ENCODE results near the gene AQP1.

DNA sequence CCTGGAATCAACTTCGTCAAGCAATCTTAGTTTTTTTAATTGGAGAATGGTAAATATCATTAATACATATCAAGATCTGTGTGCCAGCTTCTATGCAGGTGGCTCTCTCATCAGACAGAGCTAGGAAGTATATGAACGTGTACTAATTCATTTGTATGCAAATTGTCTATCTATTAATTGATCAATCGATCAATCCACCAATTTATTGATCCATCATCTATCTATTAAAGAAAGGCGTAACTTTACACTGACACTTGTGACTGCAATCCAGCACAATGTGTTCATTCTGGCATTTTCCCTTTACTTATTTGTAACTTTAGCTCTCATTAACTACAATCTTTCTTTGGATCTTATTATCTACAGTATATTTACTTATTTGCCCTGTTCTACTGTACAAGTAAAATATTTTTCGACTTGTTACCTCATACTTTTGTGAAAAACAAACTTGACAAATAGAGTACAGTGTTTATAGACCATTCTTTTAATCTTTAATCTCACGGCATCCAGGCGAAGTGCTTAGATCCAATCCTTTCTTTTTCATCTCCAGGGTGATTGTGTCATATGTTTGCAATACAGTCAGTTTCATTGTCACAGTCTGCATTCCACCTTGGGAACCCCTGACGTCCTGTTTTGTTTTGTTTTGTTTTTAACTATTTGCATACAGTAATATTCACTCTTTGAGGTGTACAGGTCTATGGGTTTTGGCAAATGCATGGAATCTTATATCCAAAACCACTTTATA lies 30.1 kb downstream of the AQP1 start:
- TF ChIP-seq FOXM1 (IDR thresholded peaks at IDR 0.05; ENCODE audit: low read depth, low read length) (no peak), FOS (IDR thresholded peaks at IDR 0.05; ENCODE audit: borderline replicate concordance, extremely low read depth, insufficient read length) (no peak), POLR2AphosphoS5 (IDR thresholded peaks at IDR 0.05; ENCODE audit: low read length) (no peak), YY1 (IDR thresholded peaks at IDR 0.05; ENCODE audit: low read depth, low read length) (no peak), SRF (IDR thresholded peaks at IDR 0.05; ENCODE audit: low read depth in 2 of 2, low read length in 2 of 2) (no peak)
- TF ChIP-seq, protein P1, sequence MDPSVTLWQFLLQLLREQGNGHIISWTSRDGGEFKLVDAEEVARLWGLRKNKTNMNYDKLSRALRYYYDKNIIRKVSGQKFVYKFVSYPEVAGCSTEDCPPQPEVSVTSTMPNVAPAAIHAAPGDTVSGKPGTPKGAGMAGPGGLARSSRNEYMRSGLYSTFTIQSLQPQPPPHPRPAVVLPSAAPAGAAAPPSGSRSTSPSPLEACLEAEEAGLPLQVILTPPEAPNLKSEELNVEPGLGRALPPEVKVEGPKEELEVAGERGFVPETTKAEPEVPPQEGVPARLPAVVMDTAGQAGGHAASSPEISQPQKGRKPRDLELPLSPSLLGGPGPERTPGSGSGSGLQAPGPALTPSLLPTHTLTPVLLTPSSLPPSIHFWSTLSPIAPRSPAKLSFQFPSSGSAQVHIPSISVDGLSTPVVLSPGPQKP (IDR thresholded peaks at IDR 0.05; ENCODE audit: low read depth, low read length) = no peak
- TF ChIP-seq, protein P2, sequence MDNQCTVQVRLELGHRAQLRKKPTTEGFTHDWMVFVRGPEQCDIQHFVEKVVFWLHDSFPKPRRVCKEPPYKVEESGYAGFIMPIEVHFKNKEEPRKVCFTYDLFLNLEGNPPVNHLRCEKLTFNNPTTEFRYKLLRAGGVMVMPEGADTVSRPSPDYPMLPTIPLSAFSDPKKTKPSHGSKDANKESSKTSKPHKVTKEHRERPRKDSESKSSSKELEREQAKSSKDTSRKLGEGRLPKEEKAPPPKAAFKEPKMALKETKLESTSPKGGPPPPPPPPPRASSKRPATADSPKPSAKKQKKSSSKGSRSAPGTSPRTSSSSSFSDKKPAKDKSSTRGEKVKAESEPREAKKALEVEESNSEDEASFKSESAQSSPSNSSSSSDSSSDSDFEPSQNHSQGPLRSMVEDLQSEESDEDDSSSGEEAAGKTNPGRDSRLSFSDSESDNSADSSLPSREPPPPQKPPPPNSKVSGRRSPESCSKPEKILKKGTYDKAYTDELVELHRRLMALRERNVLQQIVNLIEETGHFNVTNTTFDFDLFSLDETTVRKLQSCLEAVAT (IDR thresholded peaks at IDR 0.05) = no peak
- TF ChIP-seq, protein P3, sequence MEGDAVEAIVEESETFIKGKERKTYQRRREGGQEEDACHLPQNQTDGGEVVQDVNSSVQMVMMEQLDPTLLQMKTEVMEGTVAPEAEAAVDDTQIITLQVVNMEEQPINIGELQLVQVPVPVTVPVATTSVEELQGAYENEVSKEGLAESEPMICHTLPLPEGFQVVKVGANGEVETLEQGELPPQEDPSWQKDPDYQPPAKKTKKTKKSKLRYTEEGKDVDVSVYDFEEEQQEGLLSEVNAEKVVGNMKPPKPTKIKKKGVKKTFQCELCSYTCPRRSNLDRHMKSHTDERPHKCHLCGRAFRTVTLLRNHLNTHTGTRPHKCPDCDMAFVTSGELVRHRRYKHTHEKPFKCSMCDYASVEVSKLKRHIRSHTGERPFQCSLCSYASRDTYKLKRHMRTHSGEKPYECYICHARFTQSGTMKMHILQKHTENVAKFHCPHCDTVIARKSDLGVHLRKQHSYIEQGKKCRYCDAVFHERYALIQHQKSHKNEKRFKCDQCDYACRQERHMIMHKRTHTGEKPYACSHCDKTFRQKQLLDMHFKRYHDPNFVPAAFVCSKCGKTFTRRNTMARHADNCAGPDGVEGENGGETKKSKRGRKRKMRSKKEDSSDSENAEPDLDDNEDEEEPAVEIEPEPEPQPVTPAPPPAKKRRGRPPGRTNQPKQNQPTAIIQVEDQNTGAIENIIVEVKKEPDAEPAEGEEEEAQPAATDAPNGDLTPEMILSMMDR (IDR thresholded peaks at IDR 0.05 in 2 of 3, conservative IDR thresholded peaks at IDR 0.05 in 1 of 3; ENCODE audit: control insufficient read depth in 2 of 3, extremely low read depth in 1 of 3, insufficient read depth in 1 of 3, low read depth in 3 of 3, low read length in 3 of 3) = no peak
